Suprapubic skin (tissue), 4 donors: ENCODE measurements around the gene KIT. TPM values are rescaled to one million over a fixed set of nuclear protein-coding genes. Genes with fewer than 3 reads are reported as not detected.

Experiments
- DNase-seq, 2 donors: peaks; one replicate each; pipeline ENCODE4 v3.0.0-alpha.2; 2019; ENCODE audit warnings: low spot score in 2 of 2
- H3K27ac ChIP-seq: fragments of 200-600 bp; sonication (generic); one replicate; pipeline ENCODE4 v1.5.1; 2019
- H3K27me3 ChIP-seq: fragments of 200-600 bp; sonication (generic); one replicate; pipeline ENCODE4 v1.5.1; 2019
- H3K36me3 ChIP-seq: fragments of 200-600 bp; sonication (generic); one replicate; pipeline ENCODE4 v1.5.1; 2019
- H3K4me1 ChIP-seq: fragments of 200-600 bp; sonication (generic); one replicate; pipeline ENCODE4 v1.5.1; 2019
- H3K4me3 ChIP-seq: fragments of 200-600 bp; sonication (generic); one replicate; pipeline ENCODE4 v1.5.1; 2019; ENCODE audit warnings: mild to moderate bottlenecking
- H3K9me3 ChIP-seq: fragments of 200-600 bp; sonication (generic); one replicate; pipeline ENCODE4 v1.5.1; 2019
- EP300 ChIP-seq: sonication (generic); formaldehyde crosslinking; IDR thresholded peaks from one replicate; pipeline ENCODE4 v1.6.1; 2017; ENCODE audit warnings: antibody characterized with exemption
- POLR2A ChIP-seq, 2 donors: fragments of 450-650 bp; IDR thresholded peaks; one replicate each; pipeline ENCODE4 v1.6.1; 2017; ENCODE audit warnings: antibody characterized with exemption in 2 of 2, mild to moderate bottlenecking in 2 of 2, moderate library complexity in 2 of 2
- POLR2AphosphoS5 ChIP-seq, 3 donors: sonication (generic); formaldehyde crosslinking; IDR thresholded peaks; one replicate each; pipeline ENCODE4 v1.6.1; 2017; ENCODE audit warnings: antibody characterized with exemption in 3 of 3
- WGBS: methylation state at CpG from one replicate; pipeline ENCODE4 v1.1.5; 2018; 5-methylcytosine and 5-hydroxymethylcytosine counted together
- total RNA-seq, 4 donors: library from RNA; depleted of rRNA; stranded (reverse); fragments of >200 nt; gene quantifications; one replicate each; pipeline ENCODE4 v1.1.0, GENCODE V29; 2016
- TF ChIP-seq, protein P1 (sequence below), 2 donors: fragments of 200-600 bp in 1 of 2; fragments of 450-650 bp in 1 of 2; sonication (generic) in 1 of 2; IDR thresholded peaks; one replicate each; pipeline ENCODE4 v1.5.1; 2016 to 2019; ENCODE audit warnings: antibody characterized with exemption in 2 of 2, mild to moderate bottlenecking in 1 of 2, moderate library complexity in 1 of 2

The KIT gene
- total RNA-seq, 4 donors from 2014 or later: 17.8 to 72.7 (median 56.1) TPM

DNA sequence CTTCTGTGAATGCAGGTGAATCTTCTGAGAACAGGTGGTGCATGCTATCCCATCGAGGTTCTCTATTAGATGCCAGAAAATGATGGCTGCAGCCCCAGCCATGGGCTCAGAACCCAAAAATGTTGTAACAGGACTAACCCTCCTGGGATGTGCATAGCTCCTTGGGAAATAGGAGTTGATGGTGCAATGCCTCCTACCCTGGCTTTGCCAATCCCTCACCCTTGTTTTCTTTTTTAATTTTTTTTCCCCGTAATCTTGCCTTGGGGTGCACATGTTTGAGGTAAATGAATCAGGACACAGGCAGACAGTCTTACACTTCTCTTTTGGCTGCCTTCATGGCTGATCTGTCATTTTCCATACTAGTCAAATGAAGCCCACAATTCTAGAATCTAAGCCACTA, 96.6 kb downstream of the KIT start:
- no peak for TF ChIP-seq EP300
- TF ChIP-seq POLR2A (IDR thresholded peaks at IDR 0.05): no peak
- TF ChIP-seq POLR2AphosphoS5 (IDR thresholded peaks at IDR 0.05): no peak
- no peak for DNase-seq
- Histone ChIP-seq H3K36me3 (no peaks in the 10 kb centered on the region), H3K9me3 (no peaks in the 10 kb centered on the region), H3K27me3 (no peaks in the 10 kb centered on the region), H3K27ac (no peak overlapping the region), H3K4me3 (no peak overlapping the region), H3K4me1 (no peaks in the 10 kb centered on the region)
- 50% methylated on average over 2 of the region's 2 CpGs for WGBS

DNA sequence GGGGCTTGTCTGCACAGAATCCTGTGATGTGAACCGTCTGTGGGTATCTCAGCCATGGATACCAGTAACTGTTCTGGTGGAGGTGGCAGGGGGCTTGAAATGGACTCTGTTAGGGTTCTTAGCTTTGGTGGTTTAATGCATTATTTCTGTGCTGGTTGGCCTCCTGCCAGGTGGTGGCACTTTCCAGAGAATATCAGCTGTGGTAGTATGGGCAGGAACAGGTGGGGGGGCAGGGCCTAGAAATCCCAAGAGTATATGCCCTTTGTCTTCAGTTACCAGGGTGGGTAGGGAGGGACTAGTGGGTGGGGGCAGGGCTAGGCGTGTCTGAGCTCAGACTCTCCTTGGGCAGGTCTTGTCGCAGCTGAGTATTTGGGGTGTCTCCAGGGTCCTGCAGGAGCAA, 106.7 kb downstream of the KIT start:
- Histone ChIP-seq H3K4me3 (no peak overlapping the region), H3K36me3 (no peaks in the 10 kb centered on the region), H3K9me3 (no peaks in the 10 kb centered on the region), H3K4me1 (no peaks in the 10 kb centered on the region), H3K27ac (no peak overlapping the region), H3K27me3 (no peaks in the 10 kb centered on the region)
- 84% methylated on average over 3 of the region's 3 CpGs for WGBS
- TF ChIP-seq POLR2AphosphoS5 (IDR thresholded peaks at IDR 0.05) (no peak), EP300 (no peak), POLR2A (IDR thresholded peaks at IDR 0.05) (no peak)
- TF ChIP-seq, protein P1, sequence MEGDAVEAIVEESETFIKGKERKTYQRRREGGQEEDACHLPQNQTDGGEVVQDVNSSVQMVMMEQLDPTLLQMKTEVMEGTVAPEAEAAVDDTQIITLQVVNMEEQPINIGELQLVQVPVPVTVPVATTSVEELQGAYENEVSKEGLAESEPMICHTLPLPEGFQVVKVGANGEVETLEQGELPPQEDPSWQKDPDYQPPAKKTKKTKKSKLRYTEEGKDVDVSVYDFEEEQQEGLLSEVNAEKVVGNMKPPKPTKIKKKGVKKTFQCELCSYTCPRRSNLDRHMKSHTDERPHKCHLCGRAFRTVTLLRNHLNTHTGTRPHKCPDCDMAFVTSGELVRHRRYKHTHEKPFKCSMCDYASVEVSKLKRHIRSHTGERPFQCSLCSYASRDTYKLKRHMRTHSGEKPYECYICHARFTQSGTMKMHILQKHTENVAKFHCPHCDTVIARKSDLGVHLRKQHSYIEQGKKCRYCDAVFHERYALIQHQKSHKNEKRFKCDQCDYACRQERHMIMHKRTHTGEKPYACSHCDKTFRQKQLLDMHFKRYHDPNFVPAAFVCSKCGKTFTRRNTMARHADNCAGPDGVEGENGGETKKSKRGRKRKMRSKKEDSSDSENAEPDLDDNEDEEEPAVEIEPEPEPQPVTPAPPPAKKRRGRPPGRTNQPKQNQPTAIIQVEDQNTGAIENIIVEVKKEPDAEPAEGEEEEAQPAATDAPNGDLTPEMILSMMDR (IDR thresholded peaks at IDR 0.05): no peak
- DNase-seq: no peak

DNA sequence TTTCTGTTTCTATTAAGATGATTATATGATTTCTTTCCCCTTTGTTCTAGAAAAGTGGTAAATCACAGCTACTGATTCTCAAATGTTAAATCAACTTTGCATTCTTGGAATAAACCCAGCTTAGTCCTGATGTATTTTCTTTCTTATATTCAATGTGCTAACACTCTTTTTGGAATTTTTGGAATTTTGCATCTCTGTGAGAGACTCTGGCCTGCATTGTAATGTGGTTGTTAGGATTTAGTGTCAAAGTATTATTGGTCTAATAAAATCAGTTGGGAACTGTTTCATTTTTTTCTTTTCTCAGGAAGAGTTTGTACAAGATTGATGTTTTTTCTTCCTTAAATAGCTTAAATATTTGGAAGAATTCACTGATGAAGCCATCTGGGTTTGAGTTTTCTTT, 109.6 kb downstream of the KIT start:
- Histone ChIP-seq H3K9me3 (no peaks in the 10 kb centered on the region), H3K27me3 (no peaks in the 10 kb centered on the region), H3K36me3 (no peaks in the 10 kb centered on the region), H3K27ac (no peak overlapping the region), H3K4me1 (no peaks in the 10 kb centered on the region), H3K4me3 (no peak overlapping the region)
- no peak for DNase-seq
- no peak for TF ChIP-seq EP300
- TF ChIP-seq, protein P1 (IDR thresholded peaks at IDR 0.05): no peak
- TF ChIP-seq POLR2AphosphoS5 (IDR thresholded peaks at IDR 0.05): no peak
- no peak for TF ChIP-seq POLR2A (IDR thresholded peaks at IDR 0.05)

DNA sequence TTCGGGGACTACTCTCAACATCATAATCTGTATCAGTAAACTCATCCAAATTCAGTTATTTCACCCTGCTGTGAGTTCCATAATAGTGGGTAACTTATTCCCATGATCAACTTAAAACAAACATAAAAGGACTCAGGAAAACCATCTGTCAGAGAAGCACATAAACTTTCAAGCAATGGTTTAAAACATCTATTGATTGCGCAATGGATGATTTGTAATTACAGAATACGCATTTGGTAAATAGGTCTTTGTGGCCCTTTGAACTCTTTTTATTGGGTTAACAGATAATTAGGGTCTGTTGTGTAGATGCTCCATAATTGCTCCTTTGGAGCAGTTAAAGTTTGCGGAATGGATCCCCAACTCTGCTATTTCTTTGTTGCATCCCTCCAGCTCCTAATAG, 115.3 kb downstream of the KIT start:
- H3K4me3 ChIP-seq: no peak overlapping the region
- 94% methylated on average over 4 of the region's 4 CpGs for WGBS
- H3K36me3 ChIP-seq: no peaks in the 10 kb centered on the region
- no peaks in the 10 kb centered on the region for H3K9me3 ChIP-seq
- no peaks in the 10 kb centered on the region for H3K27me3 ChIP-seq
- no peaks in the 10 kb centered on the region for H3K4me1 ChIP-seq
- H3K27ac ChIP-seq: no peak overlapping the region
- DNase-seq: no peak
- no peak for TF ChIP-seq POLR2A (IDR thresholded peaks at IDR 0.05)
- TF ChIP-seq EP300: no peak
- TF ChIP-seq, protein P1 (IDR thresholded peaks at IDR 0.05): no peak
- no peak for TF ChIP-seq POLR2AphosphoS5 (IDR thresholded peaks at IDR 0.05)

DNA sequence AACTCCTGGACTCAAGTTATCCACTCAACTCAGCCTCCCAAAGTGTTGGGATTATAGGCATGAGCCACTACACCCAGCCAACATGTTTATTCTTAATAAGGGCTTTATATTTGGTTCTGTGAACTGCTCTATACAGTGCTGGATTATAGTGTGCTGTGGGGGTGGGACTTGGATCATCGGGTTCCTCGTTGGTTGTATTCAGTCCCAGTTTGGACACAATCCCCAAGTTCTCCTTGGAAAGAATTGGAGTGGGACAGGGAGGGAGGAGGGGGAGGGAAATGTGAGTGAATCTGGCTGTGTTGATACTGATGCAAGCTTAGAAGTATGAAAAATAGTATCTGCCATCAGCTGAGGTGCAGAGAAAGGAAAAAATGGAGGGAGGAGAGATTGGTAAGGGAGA, 121.3 kb downstream of the KIT start:
- WGBS: 48% methylated on average over 2 of the region's 2 CpGs
- no peak overlapping the region for H3K27ac ChIP-seq
- TF ChIP-seq POLR2AphosphoS5 (IDR thresholded peaks at IDR 0.05) (no peak), POLR2A (IDR thresholded peaks at IDR 0.05) (no peak), EP300 (no peak)
- TF ChIP-seq, protein P1 (IDR thresholded peaks at IDR 0.05): no peak
- no peaks in the 10 kb centered on the region for H3K27me3 ChIP-seq
- peaks cover 12% of the 10 kb centered on the region for H3K4me1 ChIP-seq
- no peaks in the 10 kb centered on the region for H3K36me3 ChIP-seq
- H3K9me3 ChIP-seq: no peaks in the 10 kb centered on the region
- DNase-seq: no peak
- H3K4me3 ChIP-seq: no peak overlapping the region

DNA sequence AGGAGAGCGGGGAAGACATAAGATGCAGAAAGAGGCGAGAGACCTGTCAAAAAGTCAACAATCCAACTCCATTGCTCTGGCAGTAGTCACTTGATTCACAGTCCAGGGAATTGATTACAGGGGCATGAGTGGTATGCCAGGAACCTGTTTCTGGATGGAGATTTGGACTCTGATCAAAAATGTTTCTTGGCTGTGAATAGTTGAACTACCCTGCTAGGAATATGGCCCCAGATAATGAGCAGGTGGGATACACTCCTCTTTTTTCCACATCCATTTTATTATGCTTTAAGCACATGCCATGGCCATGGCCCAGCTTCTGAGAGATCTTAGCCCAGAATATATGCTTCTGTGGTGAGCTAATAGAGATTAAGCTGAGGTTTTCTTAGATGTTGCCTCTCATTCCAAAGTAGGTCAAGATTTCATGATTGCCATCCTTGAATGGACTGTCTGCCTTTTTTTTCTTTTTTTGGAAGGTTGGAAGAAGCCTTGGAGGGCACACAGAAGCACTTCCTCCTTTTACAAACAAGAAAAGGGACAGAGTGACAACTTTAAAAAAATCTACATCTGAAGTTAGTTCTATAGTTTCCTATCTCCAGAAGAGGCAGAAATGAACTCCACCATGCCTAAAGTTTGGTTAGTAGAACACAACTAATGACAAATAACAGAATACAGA, 121.9 kb downstream of the KIT start:
- H3K9me3 ChIP-seq: no peaks in the 10 kb centered on the region
- DNase-seq: no peak
- no peaks in the 10 kb centered on the region for H3K27me3 ChIP-seq
- WGBS: 84% methylated on average over 2 of the region's 2 CpGs
- H3K4me3 ChIP-seq: no peak overlapping the region
- no peak overlapping the region for H3K27ac ChIP-seq
- peaks cover 12% of the 10 kb centered on the region for H3K4me1 ChIP-seq
- no peak for TF ChIP-seq POLR2AphosphoS5 (IDR thresholded peaks at IDR 0.05)
- TF ChIP-seq EP300: no peak
- no peak for TF ChIP-seq POLR2A (IDR thresholded peaks at IDR 0.05)
- no peaks in the 10 kb centered on the region for H3K36me3 ChIP-seq
